Embryonic facial prominence (tissue), 1 donor: ENCODE measurements around the gene ANKS1B.

Experiments
- DNase-seq: peaks from one replicate; pipeline ENCODE4 v3.0.0-alpha.2; 2016; ENCODE audit errors: extremely low spot score

ANKS1B gene

DNA sequence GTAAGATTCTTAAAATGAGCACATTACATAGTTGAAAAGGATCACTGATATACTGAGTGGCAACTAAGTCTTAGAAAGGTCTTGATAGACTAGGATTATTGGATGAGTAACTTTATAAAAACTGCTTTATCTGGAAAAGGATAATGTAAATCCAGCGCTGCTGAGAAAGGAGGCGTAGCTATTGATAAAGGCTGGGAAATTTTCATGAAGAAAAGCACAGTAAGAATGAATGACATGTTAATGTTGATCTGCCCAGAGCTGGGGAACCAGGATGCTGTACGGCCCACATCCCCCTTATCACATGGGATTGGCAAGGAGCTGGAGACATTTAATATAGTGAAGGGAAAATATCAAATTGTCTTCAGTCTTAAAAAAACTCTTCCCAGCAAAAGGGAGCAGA is 1165.7 kb downstream of the ANKS1B start:
- no peak for DNase-seq

DNA sequence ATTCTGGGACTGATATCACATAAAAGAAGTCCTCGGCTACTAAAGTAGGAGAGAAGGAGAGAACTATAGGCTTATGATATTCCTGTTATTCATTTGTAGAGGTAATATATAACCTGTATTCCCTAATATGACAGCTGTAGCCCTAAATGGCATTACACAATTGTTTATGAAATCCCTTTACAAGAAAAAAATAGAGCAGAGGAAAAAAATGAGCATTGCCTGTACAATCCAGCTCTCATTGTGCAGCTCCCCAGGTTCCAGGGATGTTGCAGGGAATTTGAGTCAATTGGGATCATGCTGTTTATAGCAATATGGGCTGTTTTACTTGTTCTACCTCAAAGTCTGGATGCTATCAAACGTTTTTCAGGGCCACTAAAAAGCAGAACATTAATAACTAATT is 1166.5 kb downstream of the ANKS1B start:
- no peak for DNase-seq

DNA sequence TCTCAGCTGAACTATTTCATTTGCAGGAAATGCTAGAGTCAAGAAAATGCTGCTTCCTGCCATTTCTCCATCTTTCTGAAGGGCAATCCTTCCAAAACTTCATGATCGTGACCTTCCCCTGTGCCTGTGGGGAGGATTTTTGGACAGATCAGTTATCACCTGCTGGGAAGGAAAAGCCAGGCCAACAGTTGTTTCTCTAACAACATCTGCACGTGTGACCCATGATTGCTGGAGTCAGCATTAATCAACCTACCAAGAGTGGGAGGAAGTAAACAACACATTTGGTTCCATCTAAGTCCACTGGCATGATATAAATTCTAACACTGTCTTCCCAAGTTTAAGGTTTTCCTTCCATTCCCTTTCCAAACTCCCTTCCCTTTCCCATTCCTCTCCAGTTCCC is 1167.0 kb downstream of the ANKS1B start:
- DNase-seq, result no peak

DNA sequence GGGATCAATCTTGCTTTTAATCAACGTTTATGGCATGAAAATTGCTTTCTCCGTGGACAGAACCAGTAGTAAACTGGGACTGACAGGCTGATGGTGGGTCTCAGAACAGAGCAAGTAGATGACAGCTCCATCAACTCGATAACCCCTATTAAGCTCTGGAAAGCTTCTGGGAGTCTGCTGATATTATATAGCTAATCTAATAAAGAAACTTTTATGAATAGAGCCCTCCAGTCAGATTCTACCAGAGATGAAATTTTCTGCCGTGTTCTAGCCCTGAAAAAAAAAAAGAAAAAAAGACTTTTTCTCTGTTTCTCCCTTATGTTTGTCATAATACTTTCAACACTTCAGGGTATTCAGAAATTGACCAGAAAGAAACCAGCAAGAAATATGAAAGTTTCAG is 1168.0 kb downstream of the ANKS1B start:
- DNase-seq, result no peak

DNA sequence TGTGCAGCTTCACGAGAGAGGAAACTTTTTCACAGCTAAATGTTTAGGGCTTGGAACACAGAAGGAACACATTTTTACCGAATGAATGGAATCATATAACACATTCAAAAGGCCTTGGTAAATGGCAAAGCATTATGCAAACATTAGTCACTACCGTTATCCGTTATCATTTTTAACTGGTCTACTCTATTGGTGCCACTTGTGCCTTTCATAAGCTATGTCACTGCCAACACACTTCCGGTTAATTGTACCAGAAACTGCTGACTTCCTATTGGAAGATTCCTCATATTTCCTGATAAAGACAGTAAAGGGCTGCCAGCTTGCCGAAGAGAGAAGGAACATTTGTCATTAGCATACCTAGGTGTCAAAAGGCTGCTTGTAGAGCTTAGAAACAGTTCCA is 1170.5 kb downstream of the ANKS1B start:
- no peak for DNase-seq

DNA sequence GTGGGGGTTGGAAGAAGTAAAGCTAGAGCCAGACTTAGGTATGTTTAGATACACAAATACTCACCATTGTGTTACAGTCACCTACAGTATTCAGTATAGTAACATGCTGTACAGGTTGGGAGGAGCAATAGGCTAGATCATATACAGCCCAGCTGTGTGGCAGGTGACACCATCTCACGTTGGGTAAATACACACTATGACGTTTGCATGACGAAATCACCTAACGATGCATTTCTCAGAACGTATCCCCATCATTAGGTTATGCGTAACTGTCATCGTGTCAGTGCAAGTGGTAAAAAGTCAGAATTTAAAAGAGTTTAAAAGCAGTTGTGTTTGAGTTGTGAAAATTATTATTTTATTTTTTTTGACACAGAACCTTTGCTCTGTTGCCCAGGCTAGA is 1172.5 kb downstream of the ANKS1B start:
- DNase-seq, result no peak

DNA sequence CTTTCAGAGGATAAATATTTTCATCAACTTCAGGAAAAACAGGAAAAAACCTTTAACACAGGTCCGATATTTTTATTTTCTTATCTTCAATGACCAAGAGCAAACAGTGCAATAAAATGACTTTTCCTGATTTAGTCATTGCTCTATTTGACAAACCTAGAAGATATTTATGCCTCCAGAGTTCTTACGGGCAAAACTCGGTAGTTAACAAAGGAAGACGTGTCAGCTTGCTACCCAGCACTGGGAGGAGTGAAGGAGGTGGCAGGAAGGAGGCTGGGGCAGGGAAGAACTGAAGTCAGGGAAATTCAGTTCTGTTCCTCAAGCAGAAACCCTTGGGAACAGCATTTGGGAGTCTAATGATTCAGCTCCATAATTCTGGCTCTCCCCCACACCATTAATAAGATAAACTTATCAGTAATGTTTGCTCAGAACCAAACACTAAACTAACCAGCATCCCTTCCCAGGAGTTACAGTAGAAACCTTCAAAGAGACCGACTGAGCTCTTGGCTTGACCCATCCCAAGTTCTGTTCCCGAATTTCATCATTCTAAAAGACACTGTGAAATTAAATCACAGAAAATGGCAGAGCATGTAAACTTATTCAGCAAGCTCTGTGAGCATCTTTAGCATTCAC is 1176.4 kb downstream of the ANKS1B start:
- no peak for DNase-seq

DNA sequence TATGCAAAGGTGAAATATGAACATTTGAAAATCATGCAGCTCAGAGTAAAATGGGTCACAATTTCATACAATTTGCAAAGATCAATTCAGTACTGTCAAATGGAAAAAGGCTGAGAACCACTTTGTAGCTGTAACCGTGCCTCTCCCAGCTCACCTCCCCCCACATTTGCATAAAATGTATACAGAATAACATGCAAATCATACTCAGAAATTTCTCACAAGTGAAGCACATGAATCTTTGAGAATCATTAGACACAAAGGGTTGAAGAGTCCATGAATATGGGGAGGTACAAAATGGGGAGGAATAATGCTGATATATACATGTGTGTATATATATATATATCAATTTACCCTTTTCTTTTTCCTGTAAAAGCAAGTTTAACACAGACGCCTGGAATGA is 1177.5 kb downstream of the ANKS1B start:
- no peak for DNase-seq

DNA sequence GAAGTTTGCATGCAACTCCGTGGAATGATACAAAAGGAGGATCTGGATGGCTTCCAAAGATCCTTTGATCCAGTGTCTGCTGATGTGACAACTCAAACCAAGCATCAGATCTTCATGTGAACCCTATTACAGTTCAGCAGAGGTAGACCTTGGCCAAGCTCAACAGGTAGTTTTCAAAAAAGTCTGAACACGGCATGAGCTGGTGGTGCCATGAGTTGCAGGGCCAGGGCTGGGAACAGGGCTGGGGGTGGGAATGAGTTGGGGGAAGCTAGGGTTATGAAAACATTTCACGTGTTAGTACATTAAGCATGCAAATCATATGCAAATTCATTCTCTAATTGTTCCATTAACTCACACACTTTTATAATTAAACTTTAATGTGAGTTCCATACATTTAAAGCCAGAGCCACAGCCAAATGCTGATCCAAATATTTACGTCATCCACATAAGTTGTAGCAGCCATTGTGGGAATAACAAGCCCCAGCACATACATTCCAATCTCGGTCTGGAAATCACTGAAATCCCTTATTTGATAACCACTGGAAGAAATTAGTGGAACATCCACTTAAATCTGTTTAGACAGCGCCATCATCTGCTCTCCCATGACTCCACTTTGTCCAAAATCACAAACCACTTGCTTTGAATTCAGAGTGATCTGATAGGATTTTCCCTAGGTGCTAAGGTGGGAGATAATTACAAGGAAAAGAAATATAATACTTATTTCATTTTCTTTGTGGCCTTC is 1181.1 kb downstream of the ANKS1B start:
- DNase-seq, result no peak

DNA sequence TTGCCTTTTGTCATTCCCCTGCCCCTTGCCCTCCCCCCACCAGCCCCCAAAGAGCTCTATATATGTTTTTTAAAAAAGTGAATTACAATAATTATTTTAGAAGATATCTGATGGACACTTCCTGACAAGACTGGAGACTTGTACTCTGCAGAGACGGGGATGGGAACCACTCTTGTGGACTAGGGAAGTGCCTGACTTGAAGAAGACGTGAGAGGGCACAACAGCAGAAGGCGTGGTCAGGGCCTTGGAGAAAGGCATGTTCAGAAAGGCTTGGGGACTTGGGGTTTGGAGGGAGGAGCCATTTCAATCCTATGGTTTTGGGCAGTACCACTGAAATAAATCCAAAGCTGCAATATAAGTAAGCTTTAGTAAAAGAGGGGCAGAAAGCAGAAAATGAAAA is 1184.9 kb downstream of the ANKS1B start:
- no peak for DNase-seq

DNA sequence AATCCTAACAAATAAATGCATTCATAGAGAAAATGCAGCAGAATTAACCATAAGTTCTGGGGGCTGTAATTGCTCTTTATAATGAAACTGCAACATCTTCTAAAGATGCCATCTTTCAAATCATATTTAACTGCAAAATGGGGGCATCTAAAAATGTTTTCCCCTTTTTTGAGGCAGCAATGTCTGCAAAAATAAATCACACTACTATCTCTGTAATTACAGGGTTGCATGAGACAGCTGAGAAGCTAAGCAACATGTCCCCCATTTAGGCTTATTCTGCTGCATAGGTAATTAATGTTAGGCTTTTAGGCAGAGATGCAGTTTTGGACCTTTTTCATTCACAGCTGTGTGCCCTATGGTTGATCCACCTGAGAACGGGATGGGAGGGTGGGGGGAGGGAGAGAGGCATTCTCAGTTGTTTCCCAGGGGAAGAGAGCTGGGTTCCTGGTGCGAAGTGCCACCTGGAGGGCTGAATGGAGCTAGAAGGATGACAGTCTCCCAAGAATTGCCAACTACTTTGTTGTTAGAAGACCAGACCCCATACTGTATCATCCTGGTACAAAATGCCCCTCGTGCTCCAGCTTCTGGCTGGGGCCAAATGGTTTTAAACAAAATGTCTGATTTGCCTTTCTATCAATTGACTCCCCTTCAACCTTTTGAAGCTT is 1185.5 kb downstream of the ANKS1B start:
- DNase-seq, result no peak

DNA sequence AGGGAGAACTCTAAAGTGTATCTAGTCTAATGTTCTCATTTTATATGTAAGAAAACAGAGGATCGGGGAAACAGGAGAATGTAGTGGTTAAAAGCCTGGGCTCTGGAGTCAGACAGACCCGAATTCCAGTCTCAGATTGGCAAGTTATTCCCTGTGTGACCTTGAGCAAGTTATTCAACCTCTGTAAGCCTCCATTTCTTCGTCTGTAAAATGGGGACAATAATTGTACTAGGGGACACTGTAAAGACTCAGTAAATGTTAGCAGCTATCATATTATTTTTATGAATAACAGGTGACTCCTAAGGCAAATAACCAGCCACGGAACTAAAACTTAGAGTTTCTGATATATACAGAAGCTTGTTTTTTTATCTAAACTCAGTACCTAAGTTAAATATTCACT is 1187.5 kb downstream of the ANKS1B start:
- no peak for DNase-seq

DNA sequence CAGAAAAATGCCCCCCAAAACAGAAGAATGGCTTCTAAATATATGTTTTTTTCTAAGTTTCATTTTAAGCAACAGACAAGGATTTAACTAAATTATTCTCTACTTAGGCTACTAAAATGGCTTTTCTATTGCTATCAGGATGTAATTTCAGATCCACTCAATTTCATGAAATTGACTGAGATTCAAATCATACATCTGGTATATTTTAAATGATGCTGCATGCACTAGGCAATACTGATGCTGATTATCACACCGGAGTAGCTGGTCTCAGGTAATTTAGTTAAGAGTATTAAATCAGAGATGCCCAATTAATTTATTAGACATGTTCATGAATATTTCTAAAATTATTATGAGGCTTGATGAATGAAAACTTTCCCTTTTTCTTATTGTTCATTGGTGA is 1188.0 kb downstream of the ANKS1B start:
- DNase-seq, result no peak

DNA sequence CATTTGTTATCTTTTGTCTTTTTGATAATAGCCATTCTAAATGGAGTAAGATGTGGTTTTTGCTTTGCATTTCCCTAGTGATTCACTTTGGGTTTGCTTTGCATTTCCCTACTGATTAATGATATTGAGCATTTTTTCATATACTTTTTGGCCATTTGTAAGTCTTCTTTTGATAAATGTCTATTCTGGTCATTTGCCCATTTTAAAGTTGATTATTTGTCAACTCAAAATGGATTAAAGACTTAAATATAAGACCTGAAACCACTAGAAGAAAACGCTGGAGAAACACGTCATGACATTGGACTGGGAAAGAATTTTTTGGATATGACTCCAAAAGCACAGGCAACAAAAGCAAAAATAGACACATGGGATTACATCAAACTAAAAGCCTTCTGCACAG is 1191.6 kb downstream of the ANKS1B start:
- no peak for DNase-seq

DNA sequence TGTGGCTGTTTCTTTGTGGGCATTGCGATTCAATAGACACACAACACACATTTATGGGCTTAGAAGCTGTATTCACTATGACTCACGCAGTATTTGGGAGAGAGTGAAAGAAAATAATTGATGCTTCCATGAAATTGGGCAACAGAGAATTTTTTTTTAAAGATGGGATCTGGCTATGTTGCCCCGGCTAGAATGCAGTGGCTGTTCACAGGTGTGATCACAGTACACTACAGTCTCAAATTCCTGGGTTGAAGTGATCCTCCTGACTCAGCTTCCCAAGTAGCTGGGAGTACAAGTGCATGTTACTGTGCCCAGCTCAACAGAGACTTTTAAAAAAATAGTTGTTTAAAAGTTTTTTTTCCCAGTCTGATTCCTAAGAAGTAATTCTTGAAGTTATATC is 1193.3 kb downstream of the ANKS1B start:
- DNase-seq, result no peak

DNA sequence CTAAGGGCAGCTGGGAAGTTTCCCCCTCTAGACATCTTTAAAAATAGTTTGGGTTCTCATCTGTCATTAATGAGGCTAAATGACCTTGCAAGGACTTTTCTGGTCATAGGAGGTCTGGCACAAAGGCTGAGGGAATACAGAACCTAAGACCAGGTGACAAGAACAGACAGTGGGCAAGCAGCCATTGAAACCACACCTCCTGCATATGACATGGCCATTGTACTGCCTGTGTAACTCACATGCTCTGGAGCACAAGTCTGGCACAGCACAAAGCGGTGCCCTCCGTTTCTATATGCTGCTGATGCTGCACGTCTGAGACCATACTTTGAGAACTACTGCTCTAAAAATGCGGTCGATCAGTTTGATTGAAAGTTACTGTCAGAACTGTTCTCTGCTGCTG is 1196.3 kb downstream of the ANKS1B start:
- DNase-seq, result no peak

DNA sequence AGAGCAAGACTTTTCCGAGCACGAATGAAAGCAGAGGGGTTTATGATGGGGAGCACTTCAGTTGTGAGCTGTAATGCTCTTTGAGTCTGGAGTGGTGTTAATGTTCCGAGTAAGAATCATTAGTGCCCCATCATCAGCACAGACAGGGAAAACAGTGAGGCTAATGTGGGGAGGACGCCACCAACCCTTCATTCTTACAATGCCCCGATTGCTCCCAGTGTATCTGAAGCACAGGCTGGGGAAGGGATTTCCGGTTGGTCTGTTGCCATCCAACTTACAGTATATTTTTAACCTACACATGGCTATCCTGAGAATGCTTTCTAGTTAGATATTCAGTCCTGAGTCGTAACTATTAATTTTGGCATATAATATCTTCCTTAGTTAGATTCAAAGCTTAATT is 1198.1 kb downstream of the ANKS1B start:
- DNase-seq, result no peak

DNA sequence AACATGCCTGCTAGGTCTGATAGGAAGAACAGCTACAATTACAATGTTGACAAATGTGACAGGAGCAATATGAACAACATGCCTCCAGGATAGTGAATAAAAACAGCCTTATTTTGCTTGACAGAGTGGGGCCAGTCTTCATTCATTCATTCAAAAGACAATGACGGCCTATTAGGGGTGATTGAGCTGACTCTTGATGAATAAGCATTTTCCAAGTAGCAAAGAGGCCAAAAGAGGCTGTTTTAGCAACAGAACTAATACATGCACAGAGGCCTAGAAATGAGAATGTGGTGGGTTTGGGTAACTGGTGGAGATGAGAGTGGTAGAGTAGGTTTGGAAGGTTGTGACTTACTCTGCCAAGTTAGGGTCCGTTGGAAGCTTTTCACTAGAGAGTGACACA is 1201.3 kb downstream of the ANKS1B start:
- no peak for DNase-seq

DNA sequence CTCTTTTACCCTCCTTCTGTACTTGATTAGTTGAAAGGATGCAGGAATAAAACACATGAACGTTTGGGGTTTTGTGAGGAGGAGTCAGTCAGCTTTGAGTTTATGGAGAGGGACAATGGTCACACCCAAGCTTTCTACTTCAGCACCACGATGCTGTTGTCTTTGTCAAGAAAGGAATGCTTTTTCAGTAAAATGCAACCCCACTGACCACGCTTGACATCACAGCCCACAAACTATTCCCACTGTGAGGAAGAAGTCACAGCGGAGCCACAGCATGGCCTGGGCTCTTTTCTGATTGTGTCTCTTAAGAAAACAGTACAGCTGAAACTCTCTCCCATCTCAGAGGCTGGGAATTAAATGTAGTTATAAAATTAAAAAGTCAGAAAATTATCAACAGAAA is 1204.5 kb downstream of the ANKS1B start:
- DNase-seq, result no peak

DNA sequence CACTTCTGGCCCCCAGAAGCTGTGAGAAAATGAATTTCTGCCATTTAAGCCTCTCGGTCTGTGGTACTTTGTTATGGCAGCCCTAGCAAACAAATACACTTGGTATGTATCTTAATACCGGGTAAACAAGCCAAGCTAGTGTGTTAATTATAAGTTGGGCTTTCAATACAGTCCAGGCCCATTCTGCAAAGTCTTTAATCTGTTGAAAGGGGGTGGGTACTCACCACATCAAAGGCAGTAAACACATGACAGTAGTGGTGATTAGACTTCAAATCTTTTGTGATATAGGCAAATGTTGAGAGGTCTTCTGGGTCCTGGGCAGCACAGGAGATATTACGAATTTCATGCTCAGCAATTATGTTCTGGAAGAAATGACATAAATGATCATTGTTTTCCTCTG is 1211.9 kb downstream of the ANKS1B start:
- DNase-seq, result no peak

DNA sequence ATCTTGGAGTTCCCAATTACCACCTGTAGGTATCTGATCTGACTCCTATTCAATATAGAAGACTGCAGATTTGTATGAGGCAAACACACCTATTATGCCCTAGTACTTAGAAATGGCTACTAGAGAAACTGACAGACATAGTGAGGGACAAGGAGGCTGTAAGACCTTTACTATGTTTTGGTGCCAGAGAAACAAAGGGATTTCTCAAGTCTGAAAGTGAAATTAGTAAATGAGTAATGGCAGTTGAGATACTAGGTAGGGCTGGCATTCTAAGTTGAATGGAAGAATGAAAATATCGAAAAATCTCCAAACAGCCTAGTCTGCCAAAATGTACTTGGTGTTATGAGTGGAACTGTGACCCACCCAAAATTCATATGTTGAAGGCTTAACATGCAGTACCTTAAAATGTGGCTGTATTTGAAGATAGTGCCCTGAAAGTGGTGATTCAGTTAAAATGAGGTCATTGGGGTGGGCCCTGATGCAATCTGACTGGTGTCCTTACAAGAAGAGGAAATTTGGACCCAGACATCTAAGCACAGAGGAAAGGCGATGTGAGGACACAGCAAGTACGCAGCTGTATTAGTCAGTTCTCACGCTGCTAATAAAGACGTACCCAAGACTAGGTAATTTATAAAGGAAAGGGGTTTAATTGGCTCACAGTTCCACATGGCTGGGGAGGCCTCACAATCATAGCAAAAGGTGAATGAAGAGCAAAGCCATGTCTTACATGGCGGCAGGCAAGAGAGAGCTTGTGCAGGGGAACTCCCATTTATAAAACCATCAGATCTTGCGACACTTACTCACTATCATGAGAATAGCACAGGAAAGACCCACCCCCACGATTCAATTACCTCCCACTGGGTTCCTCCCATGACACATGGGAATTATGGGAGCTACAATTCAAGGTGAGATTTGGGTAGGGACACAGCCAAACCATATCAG is 1212.7 kb downstream of the ANKS1B start:
- no peak for DNase-seq

DNA sequence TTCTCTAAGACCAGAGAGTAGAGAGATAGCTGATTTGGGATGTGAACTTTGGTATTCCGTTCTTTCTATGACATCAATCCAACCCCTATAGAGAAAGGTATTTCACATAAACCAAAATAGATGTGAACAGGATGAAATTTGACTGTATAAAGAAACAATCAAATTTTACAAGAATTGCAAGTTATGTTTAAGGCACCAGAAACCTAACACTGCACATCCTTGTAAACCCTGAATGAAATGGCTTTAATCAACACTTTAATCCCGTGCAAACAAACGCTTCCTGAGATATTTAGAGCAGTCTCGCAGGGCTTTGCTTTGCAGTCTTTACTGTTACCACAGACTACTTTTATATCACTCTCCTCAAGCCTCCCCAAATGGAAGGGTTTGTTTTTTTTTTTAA is 1214.5 kb downstream of the ANKS1B start:
- no peak for DNase-seq
